HG02678 (cell line): ENCODE measurements around the gene VTCN1.

Experiments used
- ATAC-seq: cut with Tn5 transposase; IDR thresholded peaks from one replicate; pipeline ENCODE4 v1.9.1; 2021; ENCODE audit warnings: mild to moderate bottlenecking, moderate library complexity; ENCODE audit not compliant: unreplicated experiment

The VTCN1 gene

GRCh38 chr1:117209094-117209493 is 1.6 kb downstream of the VTCN1 start:
- no peak for ATAC-seq

GRCh38 chr1:117208580-117208979 is 2.1 kb downstream of the VTCN1 start:
- ATAC-seq: no peak

GRCh38 chr1:117205368-117205767 is 5.4 kb downstream of the VTCN1 start:
- no peak for ATAC-seq

GRCh38 chr1:117201808-117202207 is 8.9 kb downstream of the VTCN1 start:
- ATAC-seq: no peak

GRCh38 chr1:117198097-117198496 is 12.6 kb downstream of the VTCN1 start:
- no peak for ATAC-seq

- no peak for ATAC-seq
Measured at GRCh38 chr1:117189726-117190125, 21.0 kb downstream of the VTCN1 start.

- ATAC-seq: no peak
Measured at GRCh38 chr1:117188816-117189437, 21.8 kb downstream of the VTCN1 start.

GRCh38 chr1:117188170-117188815 is 22.4 kb downstream of the VTCN1 start:
- ATAC-seq: no peak

GRCh38 chr1:117183112-117183511 is 27.6 kb downstream of the VTCN1 start:
- ATAC-seq: no peak

- ATAC-seq: no peak
Measured at GRCh38 chr1:117182319-117182718, 28.4 kb downstream of the VTCN1 start.

GRCh38 chr1:117181630-117182041 is 29.1 kb downstream of the VTCN1 start:
- ATAC-seq: no peak

- no peak for ATAC-seq
Measured at GRCh38 chr1:117180147-117180967, 30.4 kb downstream of the VTCN1 start.

- ATAC-seq: no peak
Measured at GRCh38 chr1:117179471-117179870, 31.3 kb downstream of the VTCN1 start.

GRCh38 chr1:117178756-117179155 is 32.0 kb downstream of the VTCN1 start:
- no peak for ATAC-seq

GRCh38 chr1:117177376-117177775 is 33.4 kb downstream of the VTCN1 start:
- no peak for ATAC-seq

GRCh38 chr1:117176579-117176978 is 34.1 kb downstream of the VTCN1 start:
- ATAC-seq: no peak

- no peak for ATAC-seq
Measured at GRCh38 chr1:117174851-117175250, 35.9 kb downstream of the VTCN1 start.

GRCh38 chr1:117173691-117174090 is 37.0 kb downstream of the VTCN1 start:
- no peak for ATAC-seq

GRCh38 chr1:117173006-117173405 is 37.7 kb downstream of the VTCN1 start:
- no peak for ATAC-seq

GRCh38 chr1:117171900-117172511 is 38.7 kb downstream of the VTCN1 start:
- no peak for ATAC-seq

GRCh38 chr1:117169871-117170596 is 40.7 kb downstream of the VTCN1 start:
- ATAC-seq: no peak
